Measurements from ENCODE around the gene FANCI. TPM values are rescaled to one million over a fixed set of nuclear protein-coding genes. Genes with fewer than 3 reads are reported as not detected.

Gene FANCI
- total and polyA plus RNA-seq, 2 of the 13 experiments (the other 11 are each of a cell fraction or from before 2014, with no cell fraction given): 15.7 to 68.8 TPM

- H3K27ac ChIP-seq (ENCODE audit: extremely low read length, insufficient read depth, low read length): no peak overlapping the region
- ATAC-seq (no peak), FAIRE-seq (no peak), DNase-seq (ENCODE audit: low spot score) (no peak)
- no TSS peak for BruUV-seq (replicated peaks)
- no peak overlapping the region for H3K4me3 ChIP-seq (replicated peaks in 1 of 3; ENCODE audit: insufficient read depth in 1 of 3, low read depth in 2 of 3, low read length in 3 of 3)
- ChIA-PET CTCF (ENCODE audit: low intra/inter-chr PET ratio, low total read pairs) (no interaction called here), POLR2A (no interaction called here)
- H3K36me3 ChIP-seq (replicated peaks in 1 of 2; ENCODE audit: control insufficient read depth in 1 of 2, insufficient read depth in 2 of 2, low read length in 2 of 2): no peaks in the 10 kb centered on the region
- H3K4me1 ChIP-seq (ENCODE audit: insufficient read depth, low read length): no peaks in the 10 kb centered on the region
- H4K20me1 ChIP-seq (ENCODE audit: insufficient read depth, low read length): peaks cover 11% of the 10 kb centered on the region
- WGBS (ENCODE audit: low lambda C conversion rate): 0% methylated on average over 2 of the region's 13 CpGs
- no peak overlapping the region for H3K4me2 ChIP-seq (ENCODE audit: low read depth, low read length)
- H3K79me2 ChIP-seq (ENCODE audit: insufficient read depth, low read length): no peaks in the 10 kb centered on the region
- peaks cover 15 to 94% of the 10 kb centered on the region in 2 experiments for H3K27me3 ChIP-seq (ENCODE audit: control insufficient read depth in 1 of 2, insufficient read depth in 2 of 2, low read length in 2 of 2)
- peak; percentile 61 to 88 for TF ChIP-seq REST (IDR thresholded peaks at IDR 0.05; ENCODE audit: borderline replicate concordance in 1 of 2, low read depth in 1 of 2, low read length in 2 of 2)
- peak; percentile 78 for TF ChIP-seq MIER2 (CRISPR knock-in tag; IDR thresholded peaks at IDR 0.05)
- no peak for TF ChIP-seq ZNF674 (CRISPR knock-in tag; IDR thresholded peaks at IDR 0.05; ENCODE audit: low read depth)
- no peak for TF ChIP-seq TBL1XR1 (IDR thresholded peaks at IDR 0.05; ENCODE audit: borderline replicate concordance, low read length, partially characterized antibody)
- no peak overlapping the region for H2AFZ ChIP-seq (ENCODE audit: low read length)
- no peaks in the 10 kb centered on the region for H3K9me3 ChIP-seq (ENCODE audit: low read length)
- H3K9ac ChIP-seq (ENCODE audit: insufficient read depth, low read depth, low read length): no peak overlapping the region
- intact Hi-C loops (cut with micrococcal nuclease; ENCODE audit: unreplicated experiment): no loop called here
- in situ Hi-C loops (cut with HindIII; ENCODE audit: extremely low pct_ligation_motif_present, low pct_unique_long_range_greater_than_20kb): no loop called here
These were observed 121.1 kb downstream of the FANCI start for GRCh38 chr15:89364741-89365450.

Measured in HepG2 (cell line).